ENCODE data around the gene TBX10. TPM values are rescaled to one million over a fixed set of nuclear protein-coding genes. Genes with fewer than 3 reads are reported as not detected.

TBX10 gene
- total RNA-seq, 4 donors from 2014 or later: not detected

DNA sequence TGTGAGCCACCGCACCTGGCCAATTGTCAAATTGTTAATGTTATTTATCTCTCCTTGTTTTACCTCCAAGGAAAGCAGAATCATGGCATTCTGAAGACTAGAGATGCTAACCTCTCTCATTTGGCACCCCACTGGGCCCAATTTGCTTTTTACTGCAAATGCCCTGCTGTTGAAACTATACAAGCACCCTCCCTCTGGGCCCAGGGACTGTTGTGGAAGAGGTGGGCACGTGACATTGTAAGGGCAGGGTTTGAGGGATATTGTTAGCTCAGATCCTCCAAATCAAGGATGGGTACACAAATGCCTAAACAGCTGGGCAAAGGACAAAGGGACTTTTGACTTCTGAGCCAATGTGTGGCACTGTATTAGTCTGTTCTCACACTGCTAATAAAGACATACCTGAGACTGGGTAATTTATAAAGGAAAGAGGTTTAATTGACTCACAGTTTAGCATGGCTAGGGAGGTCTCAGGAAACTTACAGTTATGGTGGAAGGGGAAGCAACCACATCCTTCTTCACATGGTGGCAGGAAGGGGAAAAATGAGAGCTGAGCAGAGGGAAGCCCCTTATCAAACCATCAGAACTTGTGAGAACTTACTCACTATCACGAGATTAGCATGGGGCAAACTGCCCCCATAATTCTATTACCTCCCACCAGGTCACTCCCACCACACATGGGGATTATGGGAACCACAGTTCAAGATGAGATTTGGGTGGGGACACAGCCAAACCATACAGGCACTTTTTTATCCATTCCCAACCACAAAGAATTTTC is 41.3 kb upstream of the TBX10 start:
- 85% methylated on average over 3 of the region's 3 CpGs for WGBS
- intact Hi-C loops (cut with DNase I): no loop called here
- Histone ChIP-seq H3K27ac (replicated peaks in 1 of 4) (no peak overlapping the region), H3K4me3 (no peak overlapping the region), H3K27me3 (peaks cover 0 to 4% (median 0%) of the 10 kb centered on the region in 4 donors), H3K4me1 (no peaks in the 10 kb centered on the region), H3K9me3 (peaks cover 0 to 6% (median 0%) of the 10 kb centered on the region in 4 donors), H3K36me3 (no peaks in the 10 kb centered on the region)
- DNase-seq (ENCODE audit: extremely low spot score): no peak
- TF ChIP-seq, protein P1, sequence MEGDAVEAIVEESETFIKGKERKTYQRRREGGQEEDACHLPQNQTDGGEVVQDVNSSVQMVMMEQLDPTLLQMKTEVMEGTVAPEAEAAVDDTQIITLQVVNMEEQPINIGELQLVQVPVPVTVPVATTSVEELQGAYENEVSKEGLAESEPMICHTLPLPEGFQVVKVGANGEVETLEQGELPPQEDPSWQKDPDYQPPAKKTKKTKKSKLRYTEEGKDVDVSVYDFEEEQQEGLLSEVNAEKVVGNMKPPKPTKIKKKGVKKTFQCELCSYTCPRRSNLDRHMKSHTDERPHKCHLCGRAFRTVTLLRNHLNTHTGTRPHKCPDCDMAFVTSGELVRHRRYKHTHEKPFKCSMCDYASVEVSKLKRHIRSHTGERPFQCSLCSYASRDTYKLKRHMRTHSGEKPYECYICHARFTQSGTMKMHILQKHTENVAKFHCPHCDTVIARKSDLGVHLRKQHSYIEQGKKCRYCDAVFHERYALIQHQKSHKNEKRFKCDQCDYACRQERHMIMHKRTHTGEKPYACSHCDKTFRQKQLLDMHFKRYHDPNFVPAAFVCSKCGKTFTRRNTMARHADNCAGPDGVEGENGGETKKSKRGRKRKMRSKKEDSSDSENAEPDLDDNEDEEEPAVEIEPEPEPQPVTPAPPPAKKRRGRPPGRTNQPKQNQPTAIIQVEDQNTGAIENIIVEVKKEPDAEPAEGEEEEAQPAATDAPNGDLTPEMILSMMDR (IDR thresholded peaks at IDR 0.05): no peak
- TF ChIP-seq POLR2AphosphoS5 (IDR thresholded peaks at IDR 0.05) (no peak), POLR2A (IDR thresholded peaks at IDR 0.05; ENCODE audit: low read depth) (no peak), EP300 (IDR thresholded peaks at IDR 0.05) (no peak)

DNA sequence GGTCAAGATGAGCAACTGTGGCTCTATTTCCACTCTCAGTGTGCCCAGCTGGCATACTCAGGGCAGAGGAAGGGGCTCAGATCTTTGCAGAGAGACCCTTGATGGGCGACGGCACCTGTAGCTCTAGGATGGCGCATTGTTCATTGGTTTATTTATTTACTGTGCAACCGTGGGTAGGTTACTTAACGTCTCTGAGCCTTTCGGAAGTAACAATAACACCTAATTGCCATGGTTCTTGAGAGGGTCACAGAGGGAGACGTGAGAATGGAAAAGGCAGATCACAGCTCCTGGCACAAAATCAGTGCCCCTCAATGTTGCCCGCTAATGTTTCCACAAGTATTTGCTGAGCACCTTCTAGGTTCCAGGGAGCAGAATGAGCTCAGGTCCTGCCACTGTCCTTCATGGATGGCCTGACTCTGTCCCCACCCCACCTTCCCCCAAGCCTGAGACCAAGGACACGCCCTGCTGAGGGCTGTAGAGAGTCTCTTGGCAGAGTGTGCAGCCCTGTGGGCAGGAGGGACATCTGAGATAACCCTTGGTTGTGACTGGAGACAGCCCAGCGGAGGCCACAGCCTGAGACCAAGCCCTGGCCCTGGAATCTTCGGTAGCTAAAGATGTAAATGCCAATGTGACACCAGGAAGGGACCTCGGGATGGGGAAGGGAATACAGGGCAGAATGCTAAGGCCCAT is 35.6 kb upstream of the TBX10 start:
- Histone ChIP-seq H3K36me3 (no peaks in the 10 kb centered on the region), H3K4me3 (no peak overlapping the region), H3K27ac (replicated peaks in 1 of 4) (no peak overlapping the region), H3K9me3 (peaks cover 0 to 7% (median 0%) of the 10 kb centered on the region in 4 donors), H3K27me3 (peaks cover 0 to 45% (median 0%) of the 10 kb centered on the region in 4 donors), H3K4me1 (no peaks in the 10 kb centered on the region)
- TF ChIP-seq, protein P1 (IDR thresholded peaks at IDR 0.05): no peak
- TF ChIP-seq POLR2A (IDR thresholded peaks at IDR 0.05; ENCODE audit: low read depth) (no peak), POLR2AphosphoS5 (IDR thresholded peaks at IDR 0.05) (no peak), EP300 (IDR thresholded peaks at IDR 0.05) (no peak)
- WGBS: 89% methylated on average over 11 of the region's 12 CpGs
- no peak for DNase-seq (ENCODE audit: extremely low spot score)
- intact Hi-C loops (cut with DNase I): no loop called here

DNA sequence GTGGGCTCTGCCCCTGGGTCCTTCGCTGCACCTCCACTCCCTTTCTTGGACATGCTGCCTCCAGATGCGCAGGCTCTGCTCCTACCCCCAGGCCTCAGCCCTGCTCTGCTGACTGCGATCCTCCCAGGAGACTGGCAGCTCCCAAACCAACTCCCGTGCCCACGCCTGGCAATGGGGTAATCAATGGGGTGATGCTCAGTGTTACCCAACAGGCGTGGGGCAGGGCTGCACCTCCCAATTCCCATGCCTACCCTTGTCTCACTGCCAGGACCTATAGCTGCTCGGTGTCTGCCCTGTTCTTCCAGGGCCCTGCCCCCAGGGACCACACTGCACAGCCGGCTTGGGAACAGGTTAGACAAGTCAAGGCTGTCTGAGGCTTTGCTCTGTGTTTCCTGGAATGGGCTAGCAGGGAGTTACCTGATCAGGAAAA is 34.9 kb upstream of the TBX10 start, which contains the start of gene ALDH3B2:
Gene ALDH3B2 (minus strand): TSS at position 182 of the 430 bp plus-strand sequence. CDS start 7,688 bp downstream, outside the sequence.
- 87% methylated on average over 8 of the region's 8 CpGs for WGBS
- Histone ChIP-seq H3K27me3 (peaks cover 0 to 45% (median 0%) of the 10 kb centered on the region in 4 donors), H3K27ac (replicated peaks in 1 of 4) (no peak within 1 kb of the TSS), H3K9me3 (peaks cover 0 to 7% (median 0%) of the 10 kb centered on the region in 4 donors), H3K36me3 (no peaks in the 10 kb centered on the region), H3K4me3 (no peak within 1 kb of the TSS), H3K4me1 (no peaks in the 10 kb centered on the region)
- no peak for DNase-seq (ENCODE audit: extremely low spot score)
- intact Hi-C loops (cut with DNase I): no loop called here
- TF ChIP-seq, protein P1 (IDR thresholded peaks at IDR 0.05): no peak
- TF ChIP-seq POLR2AphosphoS5 (IDR thresholded peaks at IDR 0.05) (no peak), POLR2A (IDR thresholded peaks at IDR 0.05; ENCODE audit: low read depth) (no peak), EP300 (IDR thresholded peaks at IDR 0.05) (no peak)

DNA sequence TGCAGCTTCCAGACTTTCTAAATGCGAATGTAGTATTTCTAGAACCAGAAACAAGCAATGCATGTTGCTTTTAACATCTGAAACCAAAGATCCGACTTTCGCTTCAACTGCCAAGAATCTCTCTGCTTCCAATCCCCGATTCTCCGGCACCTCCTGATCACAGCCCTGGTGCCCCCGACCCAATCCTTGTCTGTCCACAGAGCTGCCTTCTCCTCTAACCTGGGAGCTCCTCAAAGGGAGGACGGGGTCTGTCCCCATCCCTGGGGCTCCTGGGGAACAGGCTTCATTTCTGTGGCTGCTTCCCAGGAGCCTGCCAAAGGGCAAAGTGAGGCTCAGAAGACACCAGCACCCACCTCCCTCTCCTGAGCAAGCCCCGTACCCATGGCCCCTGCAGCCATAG is 34.3 kb upstream of the TBX10 start:
- Histone ChIP-seq H3K36me3 (no peaks in the 10 kb centered on the region), H3K9me3 (peaks cover 0 to 7% (median 0%) of the 10 kb centered on the region in 4 donors), H3K27me3 (peaks cover 0 to 45% (median 0%) of the 10 kb centered on the region in 4 donors), H3K4me3 (no peak overlapping the region), H3K27ac (replicated peaks in 1 of 4) (no peak overlapping the region), H3K4me1 (no peaks in the 10 kb centered on the region)
- TF ChIP-seq EP300 (IDR thresholded peaks at IDR 0.05) (no peak), POLR2A (IDR thresholded peaks at IDR 0.05; ENCODE audit: low read depth) (no peak), POLR2AphosphoS5 (IDR thresholded peaks at IDR 0.05) (no peak)
- TF ChIP-seq, protein P1 (IDR thresholded peaks at IDR 0.05): no peak
- intact Hi-C loops (cut with DNase I): no loop called here
- DNase-seq (ENCODE audit: extremely low spot score): no peak
- 68% methylated on average over 8 of the region's 8 CpGs for WGBS
